IMR-90 (cell line): Measurements from ENCODE around the gene MOB3A. TPM values are rescaled to one million over a fixed set of nuclear protein-coding genes. Genes with fewer than 3 reads are reported as not detected.

Experiments used
- ATAC-seq: fragments of 200-7000 bp; cut with Tn5 transposase; 2 replicates; pipeline ENCODE4 v1.9.1; 2020; ENCODE audit warnings: low read depth, mild to moderate bottlenecking, moderate library complexity
- BruUV-seq: library from RNA; stranded (reverse); fragments of 400-500 nt; replicated peaks from 2 replicates; lab custom pipeline; 2021; lab: Mats Ljungman, UMichigan
- CTCF ChIA-PET: fragments of 300-600 bp; formaldehyde crosslinking; extraction: SDS; loops from one replicate; lab custom pipeline; 2021; ENCODE audit warnings: antibody characterized with exemption; lab: Yijun Ruan, JAX
- POLR2A ChIA-PET: fragments of 300-600 bp; sonication (Branson Sonifier 250); formaldehyde crosslinking; loops from one replicate; lab custom pipeline; 2022; ENCODE audit warnings: antibody characterized with exemption; ENCODE audit not compliant: unreplicated experiment; lab: Charles Lee
- DNase-seq: peaks from one replicate; pipeline ENCODE4 v3.0.0; 2013
- H2AFZ ChIP-seq: replicated peaks from 2 replicates; pipeline ENCODE3; 2013; ENCODE audit warnings: low read length, mild to moderate bottlenecking; ENCODE audit not compliant: poor library complexity
- H2AK5ac ChIP-seq: 2 replicates; pipeline ENCODE4 v1.6.1; 2013; ENCODE audit warnings: low read depth, low read length, inconsistent platforms
- H2AK9ac ChIP-seq: replicated peaks from 2 replicates; pipeline ENCODE3; 2013; ENCODE audit warnings: mild to moderate bottlenecking, low read depth, low read length, moderate library complexity; ENCODE audit not compliant: poor library complexity
- H2BK120ac ChIP-seq: 2 replicates; pipeline ENCODE4 v1.6.1; 2013; ENCODE audit warnings: low read depth, low read length, inconsistent platforms
- H2BK15ac ChIP-seq: 3 replicates; pipeline ENCODE4 v1.6.1; 2013; ENCODE audit warnings: low read depth, low read length, inconsistent platforms
- H2BK20ac ChIP-seq: 2 replicates; pipeline ENCODE4 v1.6.1; 2013; ENCODE audit warnings: low read depth, mild to moderate bottlenecking, inconsistent platforms, low read length, moderate library complexity
- H2BK5ac ChIP-seq: 2 replicates; pipeline ENCODE4 v1.6.1; 2013; ENCODE audit warnings: mild to moderate bottlenecking, low read depth, low read length, inconsistent platforms; ENCODE audit not compliant: poor library complexity, severe bottlenecking
- H3K14ac ChIP-seq: replicated peaks from 2 replicates; pipeline ENCODE4 v1.6.1; 2013; ENCODE audit warnings: low read depth, low read length, inconsistent platforms
- H3K18ac ChIP-seq: 2 replicates; pipeline ENCODE4 v1.6.1; 2013; ENCODE audit warnings: low read depth, low read length, control low read depth
- H3K23ac ChIP-seq: 2 replicates; pipeline ENCODE4 v1.6.1; 2013; ENCODE audit warnings: low read depth, low read length, inconsistent platforms
- H3K27ac ChIP-seq: 2 replicates; pipeline ENCODE4 v1.5.1; 2013; ENCODE audit warnings: mild to moderate bottlenecking, control low read depth, low read length; ENCODE audit not compliant: insufficient read depth
- H3K27me3 ChIP-seq: 2 replicates; pipeline ENCODE4 v1.6.1; 2013; ENCODE audit warnings: low read length; ENCODE audit not compliant: control insufficient read depth, insufficient read depth
- H3K36me3 ChIP-seq: 2 replicates; pipeline ENCODE4 v1.6.1; 2013; ENCODE audit warnings: low read length, mixed read lengths; ENCODE audit not compliant: control insufficient read depth, insufficient read depth
- H3K4ac ChIP-seq: 2 replicates; pipeline ENCODE4 v1.6.1; 2013; ENCODE audit warnings: low read depth, low read length, inconsistent platforms
- H3K4me1 ChIP-seq: 2 replicates; pipeline ENCODE4 v1.6.1; 2013; ENCODE audit warnings: low read length, mixed read lengths; ENCODE audit not compliant: control insufficient read depth, insufficient read depth
- H3K4me2 ChIP-seq: 2 replicates; pipeline ENCODE4 v1.6.1; 2013; ENCODE audit warnings: low read depth, mild to moderate bottlenecking, control low read depth, low read length, moderate library complexity
- H3K4me3 ChIP-seq: 2 replicates; pipeline ENCODE4 v1.5.1; 2013; ENCODE audit warnings: low read depth, mild to moderate bottlenecking, control low read depth, low read length, moderate library complexity; ENCODE audit not compliant: insufficient read depth
- H3K56ac ChIP-seq: 2 replicates; pipeline ENCODE4 v1.6.1; 2013; ENCODE audit warnings: low read length, inconsistent platforms; ENCODE audit not compliant: insufficient read depth; ENCODE audit errors: extremely low read depth
- H3K79me1 ChIP-seq, 2 experiments: 2 replicates each; pipeline ENCODE4 v1.6.1; 2013; ENCODE audit warnings: low read length in 2 of 2, inconsistent platforms in 1 of 2, low read depth in 1 of 2
- H3K9ac ChIP-seq: 2 replicates; pipeline ENCODE4 v1.6.1; 2013; ENCODE audit warnings: low read depth, low read length, control low read depth
- H3K9me1 ChIP-seq: 2 replicates; pipeline ENCODE4 v1.6.1; 2013; ENCODE audit warnings: low read length, inconsistent platforms; ENCODE audit not compliant: insufficient read depth
- H3K9me3 ChIP-seq: 2 replicates; pipeline ENCODE4 v1.6.1; 2013; ENCODE audit warnings: low read length; ENCODE audit not compliant: control insufficient read depth, insufficient read depth
- H4K20me1 ChIP-seq: 2 replicates; pipeline ENCODE4 v1.6.1; 2013; ENCODE audit warnings: low read length, inconsistent platforms; ENCODE audit not compliant: insufficient read depth
- H4K5ac ChIP-seq: 2 replicates; pipeline ENCODE4 v1.6.1; 2013; ENCODE audit warnings: mild to moderate bottlenecking, low read depth, low read length, control low read depth
- H4K8ac ChIP-seq, 2 experiments: 2 replicates each; pipeline ENCODE4 v1.6.1; 2013; ENCODE audit warnings: low read depth in 2 of 2, low read length in 2 of 2, control low read depth in 1 of 2, inconsistent platforms in 1 of 2
- H4K91ac ChIP-seq: 2 replicates; pipeline ENCODE4 v1.6.1; 2013; ENCODE audit warnings: low read depth, low read length, inconsistent platforms; ENCODE audit not compliant: insufficient read depth
- CEBPB ChIP-seq: IDR thresholded peaks from 2 replicates; pipeline ENCODE4 v1.6.1; 2012; ENCODE audit warnings: low read depth, low read length, improper control_type of control experiment
- CTCF ChIP-seq: conservative IDR thresholded peaks from 2 replicates; pipeline ENCODE4 v1.5.1; 2012; ENCODE audit warnings: mild to moderate bottlenecking, low read depth, low read length, improper control_type of control experiment
- POLR2A ChIP-seq: IDR thresholded peaks from 2 replicates; pipeline ENCODE4 v1.6.1; 2012; ENCODE audit warnings: mild to moderate bottlenecking, low read depth, low read length
- WGBS, 2 experiments: methylation state at CpG; one replicate each; pipeline versions ENCODE4 v1.1.5 to v1.1.7; 2013; ENCODE audit warnings: missing lambda C conversion rate in 2 of 2; ENCODE audit not compliant: insufficient read length in 1 of 2; ENCODE audit errors: extremely low coverage in 2 of 2; 5-methylcytosine and 5-hydroxymethylcytosine counted together
- dilution Hi-C: fragments of 300-500 bp; cut with HindIII; formaldehyde crosslinking; loops from one replicate; pipeline ENCODE4 v1.14.3; 2018; ENCODE audit warnings: low sequenced_read_pairs; ENCODE audit not compliant: unreplicated experiment
- in situ Hi-C: fragments of 300-500 bp; cut with MboI; formaldehyde crosslinking; loops from 3 replicates; pipeline ENCODE4 v1.14.3; 2019; ENCODE audit warnings: low sequenced_read_pairs, inconsistent platforms, mixed read lengths
- intact Hi-C: fragments of 100-400 bp; cut with micrococcal nuclease; formaldehyde crosslinking; loops from 2 replicates; pipeline ENCODE4 v1.10.0; 2022
- polyA plus RNA-seq, 3 experiments: library from polyadenylated mRNA; depleted of rRNA; stranded (reverse); fragments of >200 nt; gene quantifications; 2 replicates each; pipeline ENCODE4 v1.2.3, GENCODE V29; 2012; ENCODE audit warnings: low replicate concordance in 1 of 3
- total RNA-seq: library from RNA; depleted of rRNA; stranded (reverse); fragments of >200 nt; gene quantifications from 2 replicates; pipeline ENCODE4 v1.2.3, GENCODE V29; 2012

MOB3A gene
- total and polyA plus RNA-seq, 2 of the 4 experiments (the other 2 are of a cell fraction), result 9.3 to 26.5 TPM

- ChIA-PET CTCF (no interaction called here), POLR2A (no interaction called here)
- Histone ChIP-seq H3K4ac (no peak overlapping the region), H3K79me1 (no peaks in the 10 kb centered on the region), H3K9me1 (no peaks in the 10 kb centered on the region), H2AK5ac (no peak overlapping the region), H3K4me3 (no peak overlapping the region), H2AFZ (no peak overlapping the region), H2AK9ac (no peak overlapping the region), H2BK5ac (no peak overlapping the region), H3K56ac (no peak overlapping the region), H2BK15ac (no peak overlapping the region), H3K18ac (no peak overlapping the region), H3K23ac (no peak overlapping the region), H3K4me2 (no peak overlapping the region), H3K4me1 (peaks cover 6% of the 10 kb centered on the region), H3K27ac (no peak overlapping the region), H4K5ac (no peak overlapping the region), H3K9ac (no peak overlapping the region), H4K20me1 (no peaks in the 10 kb centered on the region), H2BK20ac (no peak overlapping the region), H4K8ac (no peak overlapping the region), H2BK120ac (no peak overlapping the region), H3K27me3 (no peaks in the 10 kb centered on the region), H3K36me3 (no peaks in the 10 kb centered on the region), H4K91ac (no peak overlapping the region), H3K9me3 (peaks cover 3% of the 10 kb centered on the region), H3K14ac (no peak overlapping the region)
- TF ChIP-seq CTCF (0 out of 2 replicates have a peak, but pooled peaks have one; percentile 3), POLR2A (no peak), CEBPB (peak; percentile 87)
- dilution Hi-C loops (no loop called here), in situ Hi-C loops (no loop called here), intact Hi-C loops (no loop called here)
- WGBS, 2 experiments, result 83% methylated on average over 3 of the region's 9 CpGs; no CpG with 5 or more reads in 1 of the 2 experiments
- ATAC-seq (peak; percentile 37; the same call in 1 of the 2 replicates), DNase-seq (peak; percentile 69)
- no TSS peak for BruUV-seq
Measured at GRCh38 chr19:2027361-2027760, 68.8 kb downstream of the MOB3A start.
